ENCODE data around the gene LRRC15.

The LRRC15 gene

DNA sequence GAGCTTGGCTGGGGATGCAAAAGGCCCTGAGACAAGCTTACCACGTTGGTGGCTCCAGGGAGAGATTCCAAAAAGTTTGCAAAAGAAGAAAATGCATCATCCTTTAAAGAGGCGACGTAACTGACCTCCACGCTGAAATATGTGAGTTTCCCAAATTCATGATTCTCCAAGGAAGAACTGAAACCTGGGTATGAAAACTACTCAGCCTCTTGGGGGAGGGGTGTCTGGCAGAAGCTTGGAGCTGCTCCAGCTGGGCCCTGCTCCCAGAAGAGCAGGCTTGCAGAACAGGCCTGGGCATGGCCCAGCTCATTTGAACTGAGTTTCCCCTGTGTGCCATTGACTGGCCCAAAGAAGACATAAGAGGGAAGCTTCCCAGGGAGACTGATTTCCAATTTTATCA lies 39.0 kb downstream of the LRRC15 start:
- DNase-seq = no peak

DNA sequence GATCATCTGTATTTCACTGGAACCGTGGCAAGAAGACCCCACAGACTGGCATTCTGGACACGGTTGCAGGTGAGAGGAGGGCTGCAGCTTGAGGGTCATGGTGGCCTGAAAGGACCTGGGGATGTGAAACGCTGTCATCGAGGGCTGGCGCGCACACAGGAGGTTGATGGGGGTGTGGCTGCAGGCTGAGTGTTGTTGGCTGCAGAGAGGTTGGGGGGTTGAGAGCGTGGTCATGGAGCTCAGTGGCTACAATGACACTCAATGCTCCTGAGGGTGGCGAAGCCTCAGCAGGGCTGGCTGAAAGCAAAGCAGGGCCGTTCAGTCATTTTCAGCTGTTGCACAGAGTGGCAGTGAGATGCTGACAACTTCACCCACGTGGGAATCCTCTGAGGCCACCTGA lies 39.4 kb downstream of the LRRC15 start:
- no peak for DNase-seq

DNA sequence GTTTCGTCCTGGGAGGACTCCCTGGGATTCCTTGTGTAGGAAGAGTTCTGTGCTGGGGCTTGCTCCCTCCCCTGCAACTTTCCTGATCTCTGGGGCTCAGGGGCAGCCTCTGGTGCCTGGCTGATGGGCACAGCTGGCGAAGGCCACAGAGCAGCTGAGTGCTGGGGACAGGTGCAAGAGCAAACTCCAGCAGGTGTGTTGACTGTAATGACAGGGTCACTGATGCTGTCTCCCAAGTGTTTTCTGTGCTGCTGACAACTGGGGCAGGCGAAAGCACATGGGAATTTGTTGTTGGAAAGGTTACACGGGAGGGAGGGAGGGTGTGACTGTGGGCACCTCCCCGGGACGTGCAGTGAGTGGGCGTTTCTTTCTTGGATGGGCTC lies 40.0 kb downstream of the LRRC15 start:
- no peak for DNase-seq

DNA sequence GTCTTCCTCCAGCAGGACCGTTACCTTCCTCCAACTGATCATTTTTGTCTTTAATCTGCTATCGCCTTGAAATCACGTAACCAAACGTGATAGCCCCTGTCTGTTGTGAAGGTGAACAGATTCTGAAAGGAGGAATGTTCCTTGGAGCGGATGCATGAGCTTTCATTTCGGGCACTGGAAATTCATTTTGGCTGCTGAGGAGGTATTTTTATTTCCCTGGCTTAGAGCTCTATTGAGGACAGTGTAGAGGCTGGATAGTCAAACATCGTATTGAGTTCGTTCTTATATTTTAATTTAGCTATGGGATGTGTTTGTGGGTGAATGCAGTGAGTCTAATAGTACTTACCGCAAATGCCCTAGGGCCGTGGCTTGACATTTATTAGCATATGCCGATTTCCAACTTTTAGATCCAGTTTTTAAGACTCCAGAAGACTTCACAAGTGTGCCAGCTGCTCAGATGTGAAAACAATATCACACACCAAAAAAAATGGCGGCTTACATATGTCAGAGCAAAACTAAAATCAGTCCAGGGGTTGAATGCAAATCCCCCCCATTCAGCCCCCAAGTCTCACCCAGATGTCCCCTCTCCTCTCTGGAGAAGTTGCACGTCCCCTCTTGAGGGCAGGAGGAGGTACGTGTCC lies 40.5 kb downstream of the LRRC15 start:
- no peak for DNase-seq

DNA sequence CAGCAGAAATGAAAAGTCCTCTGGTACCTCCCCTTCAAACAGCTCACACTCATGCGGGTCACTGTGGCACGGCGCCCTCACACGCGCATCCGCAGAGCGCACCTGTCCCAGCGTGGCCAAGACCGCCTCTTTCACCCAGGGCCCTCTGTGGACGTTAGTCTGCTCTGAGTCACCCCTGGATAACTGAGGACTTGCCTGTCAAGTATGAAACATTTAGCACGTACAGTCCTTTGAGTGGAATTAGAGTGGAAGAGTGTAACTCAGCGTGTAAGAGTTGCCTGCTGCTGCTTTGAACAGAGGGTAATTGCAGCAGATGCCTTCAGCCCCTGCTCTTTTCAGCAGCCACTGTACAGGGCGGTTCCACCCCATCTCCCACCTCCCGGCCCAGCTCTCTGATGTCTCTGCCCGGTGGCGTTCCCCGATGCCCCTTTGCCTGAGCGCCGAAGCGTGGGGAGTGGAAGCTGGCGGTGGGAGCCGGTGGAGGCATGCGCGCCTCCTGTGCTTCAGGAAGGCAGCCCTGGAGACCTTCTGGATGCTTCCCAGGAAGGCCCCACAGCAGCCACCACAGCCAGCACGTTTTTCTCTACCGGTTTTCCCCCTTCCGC lies 41.4 kb downstream of the LRRC15 start:
- no peak for DNase-seq

DNA sequence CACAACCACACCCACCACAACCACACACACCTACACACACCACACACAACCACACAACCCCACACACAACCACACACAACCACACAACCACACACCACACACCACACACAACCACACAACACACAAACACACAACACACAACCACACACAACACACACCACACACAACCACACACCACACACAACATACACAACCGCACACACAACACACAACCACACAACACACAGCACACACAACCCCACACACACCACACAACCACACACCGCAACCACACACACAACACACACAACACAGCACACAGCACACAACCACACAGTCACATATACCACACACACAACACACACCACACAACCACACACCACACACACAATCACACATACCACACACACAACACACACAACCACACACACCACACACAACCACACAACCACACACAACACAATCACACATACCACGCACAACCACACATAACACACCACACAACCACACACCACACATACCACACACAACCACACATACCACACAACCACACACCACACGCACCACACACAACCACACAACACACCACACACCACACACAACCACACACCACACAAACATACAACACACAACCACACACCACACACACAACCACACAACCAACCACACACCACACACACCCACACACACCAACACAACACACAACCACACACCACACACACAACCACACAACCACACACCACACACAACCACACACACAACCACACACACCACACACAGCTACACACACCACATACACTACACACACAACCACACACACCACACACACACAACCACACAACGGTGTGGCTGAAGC lies 42.1 kb downstream of the LRRC15 start:
- DNase-seq = no peak

DNA sequence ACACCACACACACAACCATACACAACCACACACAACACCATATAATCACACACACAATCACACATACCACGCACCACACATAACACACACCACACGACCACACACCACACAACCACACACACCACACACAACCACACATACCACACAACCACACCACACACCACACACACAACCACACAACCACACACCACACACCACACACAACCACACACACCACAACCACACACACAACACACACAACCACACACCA lies 42.6 kb downstream of the LRRC15 start:
- DNase-seq = no peak

DNA sequence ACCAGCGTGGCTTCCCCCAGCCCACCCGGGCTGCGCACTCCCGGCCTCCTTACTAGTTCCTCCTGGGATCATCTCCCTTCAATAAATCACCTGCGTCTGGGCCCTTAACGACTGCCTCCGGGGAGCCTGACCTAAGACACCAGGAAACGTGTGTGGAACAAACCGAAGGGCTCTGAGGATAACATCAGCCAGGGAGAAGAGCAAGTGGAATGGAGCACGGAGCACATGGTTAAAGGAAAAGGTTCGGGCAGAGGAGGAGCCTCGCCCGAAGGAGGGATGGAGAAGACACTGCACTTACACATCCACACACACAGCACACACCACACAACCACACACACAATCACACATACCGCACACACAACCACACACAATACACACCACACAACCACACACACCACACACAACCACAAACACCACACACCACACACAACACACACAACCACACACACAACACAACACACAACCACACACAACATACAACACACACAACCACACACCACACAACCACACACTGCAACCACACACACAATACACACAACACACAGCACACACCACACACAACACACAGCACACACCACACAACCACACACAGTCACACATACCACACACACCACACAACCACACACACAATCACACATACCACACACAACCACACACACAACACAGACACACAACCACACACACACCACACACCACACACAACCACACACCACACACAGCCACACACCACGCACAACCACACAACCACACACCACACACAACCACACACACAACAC lies 43.2 kb downstream of the LRRC15 start:
- no peak for DNase-seq

DNA sequence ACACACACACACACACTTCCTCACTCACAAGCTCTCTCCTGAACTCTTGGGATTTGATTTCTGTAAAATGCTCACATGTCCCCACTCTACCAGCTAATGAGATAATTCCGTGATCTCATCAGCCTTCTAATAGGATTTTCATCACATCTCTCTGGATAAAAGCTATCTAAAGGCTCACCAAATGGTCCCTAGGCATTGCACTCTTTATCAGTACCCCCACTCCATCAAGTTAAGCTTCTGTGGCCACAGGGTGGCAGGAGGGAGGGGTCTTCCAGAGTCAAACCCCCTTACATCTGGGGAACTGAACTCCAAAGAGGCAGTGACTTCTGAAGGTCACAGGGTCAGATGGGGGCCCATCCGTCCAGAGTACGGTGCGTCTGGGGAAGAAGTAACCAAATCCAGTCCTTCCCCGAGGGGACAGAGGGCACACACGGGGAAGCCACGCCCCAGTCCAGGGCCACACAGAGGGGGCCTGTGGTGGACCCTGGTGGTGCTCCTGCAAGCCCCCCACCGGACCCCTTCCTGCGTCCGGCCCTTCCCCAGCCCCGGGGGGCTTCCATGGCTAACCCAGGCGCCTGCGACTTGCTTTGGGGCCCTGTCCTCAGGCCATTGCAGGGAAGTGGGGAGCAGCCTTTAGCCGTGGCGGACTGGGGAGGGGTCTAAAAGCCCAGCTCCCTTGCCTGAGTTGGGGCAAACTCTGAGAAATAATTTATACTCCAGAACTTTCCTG lies 44.0 kb downstream of the LRRC15 start:
- DNase-seq = no peak

DNA sequence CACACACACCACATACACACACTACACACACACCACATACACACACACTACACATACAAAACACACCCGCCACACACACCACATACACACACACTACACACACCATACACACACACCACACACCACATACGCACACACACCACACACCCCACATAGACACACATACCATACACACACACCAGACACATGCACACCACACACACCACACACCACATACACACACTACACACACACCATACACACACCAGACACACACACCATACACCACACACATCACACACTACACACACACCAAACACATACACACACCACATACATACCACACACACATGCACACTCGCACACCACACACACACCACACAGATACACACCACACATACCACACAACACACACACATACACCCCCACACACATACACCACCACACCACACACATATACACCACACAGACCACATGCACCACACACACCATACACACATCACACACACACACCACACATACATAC lies 44.7 kb downstream of the LRRC15 start:
- DNase-seq = no peak

DNA sequence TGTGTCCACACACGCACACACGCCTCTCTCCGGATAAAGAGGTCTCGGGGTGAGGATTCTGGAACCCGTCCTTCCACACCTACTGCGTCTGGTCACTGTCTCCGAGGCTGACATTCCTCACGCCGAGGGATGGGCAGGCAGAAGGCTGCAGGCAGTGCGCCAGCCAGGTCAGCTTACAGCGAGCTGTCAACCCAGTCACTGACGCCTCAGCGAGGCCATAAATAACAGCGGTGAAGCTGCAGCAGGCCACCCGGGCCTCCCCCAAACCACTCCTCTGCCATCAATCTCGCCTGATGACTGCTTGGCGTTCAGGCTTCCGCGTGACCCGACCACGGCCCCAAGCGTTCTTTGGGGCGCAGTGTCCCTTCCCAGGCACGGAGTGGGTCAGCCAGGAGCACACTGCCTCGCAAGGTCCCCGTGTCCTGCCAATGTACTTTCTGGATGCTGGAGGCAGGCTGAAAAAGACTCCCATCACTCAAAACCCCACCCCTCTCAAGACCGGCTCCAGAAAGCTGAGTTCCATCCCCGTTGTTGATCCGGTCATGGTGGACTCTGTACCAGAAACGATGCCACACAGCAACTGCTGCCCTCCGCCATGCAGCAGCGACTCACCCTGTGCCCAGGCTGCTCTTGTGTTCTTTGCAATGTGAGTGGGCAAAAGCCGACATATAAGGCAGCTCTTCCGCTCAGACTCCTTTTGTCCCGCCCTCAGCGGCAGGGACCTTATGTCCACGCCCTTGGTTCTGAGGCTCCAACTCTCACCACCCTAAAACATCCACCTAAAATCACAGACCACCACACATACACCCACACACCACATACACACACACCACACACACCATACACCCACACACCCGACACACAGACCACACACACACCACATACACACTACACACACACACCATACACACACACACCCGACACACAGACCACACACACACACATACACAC lies 45.5 kb downstream of the LRRC15 start:
- DNase-seq = no peak

DNA sequence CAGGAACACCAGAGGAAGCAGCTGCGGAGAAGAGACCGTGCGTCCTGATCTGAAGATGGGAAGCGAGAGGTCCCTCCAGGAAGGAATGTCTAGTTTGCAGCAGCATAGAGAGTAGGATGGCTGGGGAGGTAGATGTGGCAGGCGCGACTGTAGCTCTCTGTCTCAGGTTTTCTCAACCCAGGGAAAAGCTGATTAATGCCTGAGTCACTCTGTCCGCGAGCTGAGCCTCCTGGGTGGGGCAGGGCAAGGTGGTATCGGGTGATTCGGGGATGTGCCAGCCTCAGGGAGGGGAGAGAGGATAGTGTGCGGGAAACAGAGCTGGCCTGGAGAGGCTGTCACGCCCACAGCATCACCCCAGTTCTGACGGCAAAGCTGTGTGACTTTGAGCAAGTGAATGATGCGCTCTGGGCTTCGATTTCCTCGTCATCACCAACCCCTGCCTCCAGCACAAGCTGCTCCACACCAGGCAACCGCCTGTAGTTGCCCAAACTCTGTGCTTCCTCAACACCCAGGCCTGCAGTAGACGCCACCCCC lies 46.8 kb downstream of the LRRC15 start:
- no peak for DNase-seq

DNA sequence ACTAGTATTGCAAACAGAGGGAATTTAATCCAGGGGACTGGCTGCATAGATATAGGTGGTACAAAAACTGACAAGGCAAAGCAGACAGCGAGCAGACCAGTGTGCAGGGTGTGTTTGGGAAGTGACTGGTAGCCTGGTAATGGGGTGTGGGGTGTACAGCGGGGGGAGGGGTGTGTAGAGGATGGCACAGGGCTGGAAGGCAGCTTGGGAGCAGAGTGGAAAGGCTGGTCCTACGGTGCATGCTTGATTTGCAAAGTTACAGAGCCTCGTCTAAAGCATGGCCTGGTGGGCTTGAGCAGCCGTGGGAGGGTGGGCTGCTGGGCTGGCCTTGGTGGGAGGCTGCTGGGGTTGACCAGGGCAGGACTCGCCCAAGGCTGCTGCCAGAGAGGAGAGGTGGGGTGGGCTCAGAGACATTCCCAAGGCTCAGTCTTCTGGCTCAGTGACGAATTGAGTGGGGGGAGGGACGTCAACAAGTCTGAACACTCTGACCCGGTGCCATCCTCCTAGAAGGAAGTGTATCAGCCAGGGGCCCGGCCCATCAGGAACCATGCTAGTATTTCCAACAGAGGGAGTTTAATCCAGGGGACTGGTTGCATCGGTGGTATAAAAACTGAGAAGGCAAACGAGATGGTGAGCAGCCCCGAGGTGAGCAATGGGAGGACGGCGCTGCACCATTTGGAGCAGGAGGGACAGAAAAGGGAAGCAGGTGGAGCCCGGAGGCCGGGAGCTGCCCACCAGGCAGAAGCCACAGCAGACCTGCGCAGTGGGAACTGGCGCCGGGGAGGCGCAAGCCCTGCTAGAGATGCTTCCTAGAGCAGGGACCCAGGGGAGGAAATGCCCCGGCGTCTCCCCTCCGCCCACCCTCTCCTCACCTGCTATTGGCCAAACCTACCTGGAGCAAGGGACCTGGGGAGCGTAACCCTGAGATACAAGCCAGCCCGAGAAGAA lies 47.6 kb downstream of the LRRC15 start:
- DNase-seq = no peak

DNA sequence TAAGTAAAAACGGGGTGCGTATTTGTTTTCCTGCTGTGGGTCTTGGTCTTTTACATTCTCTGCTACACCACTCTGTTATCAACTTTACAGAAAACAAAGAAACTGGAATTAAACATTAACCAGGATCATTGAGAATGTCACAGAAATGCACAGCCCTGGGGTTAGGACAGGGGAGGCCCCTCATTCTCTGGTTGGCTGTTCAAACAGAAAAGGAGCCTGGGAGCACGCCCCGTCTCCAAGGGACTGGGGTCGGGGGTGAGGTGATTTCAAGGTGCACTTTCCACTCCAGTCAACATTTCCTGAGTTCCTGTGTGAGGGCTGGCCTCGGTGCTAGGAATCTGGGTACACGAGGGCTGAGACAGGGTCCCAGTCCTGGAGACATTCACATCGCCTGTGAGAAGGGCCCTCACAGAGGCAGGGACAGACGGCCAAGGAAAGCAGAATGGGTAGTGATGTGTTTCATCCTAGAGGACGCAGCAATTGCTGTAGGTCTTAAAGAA lies 48.7 kb downstream of the LRRC15 start:
- no peak for DNase-seq

DNA sequence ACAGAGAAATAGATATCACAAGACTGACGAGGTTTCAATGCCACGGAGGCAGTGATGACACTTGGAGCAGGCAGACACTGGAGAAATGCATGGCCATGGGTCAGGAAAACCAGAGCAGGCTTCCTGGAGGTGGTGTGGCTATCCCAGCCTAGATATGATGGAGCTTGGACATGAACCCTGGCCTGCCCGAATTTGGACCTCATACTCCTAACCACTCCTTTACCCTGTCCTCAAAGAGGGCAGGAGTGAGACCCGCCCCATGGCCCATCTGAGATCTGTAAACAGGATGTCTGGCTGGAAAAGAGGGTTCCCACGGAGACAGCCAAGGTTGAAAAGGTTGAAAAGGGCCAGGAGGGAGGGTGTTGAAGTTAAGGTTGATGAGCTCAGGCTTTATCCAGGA lies 49.4 kb downstream of the LRRC15 start:
- DNase-seq = no peak

DNA sequence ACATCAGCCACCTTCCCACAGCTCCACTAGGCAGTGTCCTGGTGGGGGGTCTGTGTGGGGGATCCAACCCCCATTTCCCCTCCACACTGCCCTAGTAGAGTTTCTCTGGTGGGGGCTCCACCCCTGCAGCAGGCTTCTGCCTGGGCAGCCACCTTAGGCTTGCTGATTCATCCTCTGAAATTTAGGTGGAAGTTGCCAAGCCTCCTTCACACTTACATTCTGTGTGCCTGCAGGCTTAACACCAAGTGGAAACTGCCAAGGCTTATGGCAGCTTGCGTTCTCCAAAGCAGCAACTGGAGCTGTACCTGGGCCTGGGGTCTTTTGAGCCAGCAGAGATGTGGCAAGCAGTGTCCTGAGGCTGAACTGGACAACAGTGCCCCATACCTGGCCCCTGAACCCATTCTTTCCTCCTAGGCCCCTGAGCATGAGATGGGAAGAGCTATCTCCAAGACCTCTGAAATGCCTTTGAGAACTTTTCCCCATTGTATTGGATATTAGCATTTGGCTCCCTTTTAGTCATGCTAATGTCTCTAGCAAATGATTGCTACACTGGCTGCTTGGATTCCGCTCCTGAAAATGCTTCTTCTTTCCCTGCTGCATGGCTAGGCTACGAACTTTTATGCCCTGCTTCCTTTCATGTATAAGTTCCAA lies 50.9 kb downstream of the LRRC15 start:
- DNase-seq = no peak

DNA sequence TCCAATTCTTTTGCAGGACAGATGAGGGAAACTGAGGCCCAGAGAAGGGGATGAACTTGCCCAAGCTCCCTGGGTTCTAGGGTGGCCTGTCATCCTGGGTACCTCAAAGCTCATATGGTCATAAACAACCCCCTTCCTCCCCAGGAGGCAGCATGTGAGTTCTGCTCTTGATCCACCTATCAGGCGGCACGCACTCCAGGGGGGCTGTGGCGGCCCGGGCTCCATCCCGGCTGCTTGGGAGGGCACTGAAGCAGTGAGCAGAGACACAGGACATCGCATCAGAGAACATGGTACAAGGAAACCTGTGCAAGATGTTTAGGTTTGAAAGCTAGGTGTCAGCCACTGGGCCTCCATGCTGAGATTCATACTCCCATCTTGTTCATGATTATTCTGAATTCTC lies 52.6 kb downstream of the LRRC15 start:
- no peak for DNase-seq

DNA sequence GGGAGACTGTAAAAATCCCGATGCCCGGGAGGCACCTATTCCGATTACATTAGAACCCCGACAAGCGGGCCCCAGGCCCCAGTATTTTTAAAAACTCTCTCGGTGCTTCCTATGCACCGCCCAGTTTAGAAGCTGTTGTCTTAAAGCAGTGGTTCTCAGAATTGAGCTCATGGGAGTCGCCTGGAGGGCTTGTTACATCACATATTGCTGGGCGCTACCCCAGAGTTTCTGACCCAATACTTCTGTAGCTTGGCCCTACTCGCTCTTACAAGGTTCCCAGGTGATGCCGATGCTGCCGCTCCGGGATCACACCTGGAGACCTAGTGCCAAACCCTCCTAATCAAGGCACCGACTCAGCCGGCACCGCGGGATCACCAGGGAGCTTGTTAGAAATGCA lies 53.6 kb downstream of the LRRC15 start:
- no peak for DNase-seq

Measured in stimulated activated naive CD4-positive, alpha-beta T cell (primary cell).